Raji (cell line): Measurements from ENCODE around the gene GNG4.

Experiments used
- POLR2A ChIP-seq: IDR thresholded peaks from 2 replicates; pipeline ENCODE4 v1.6.1; 2011; ENCODE audit warnings: low read depth, low read length, control low read depth; ENCODE audit not compliant: insufficient read depth

GNG4 gene

DNA sequence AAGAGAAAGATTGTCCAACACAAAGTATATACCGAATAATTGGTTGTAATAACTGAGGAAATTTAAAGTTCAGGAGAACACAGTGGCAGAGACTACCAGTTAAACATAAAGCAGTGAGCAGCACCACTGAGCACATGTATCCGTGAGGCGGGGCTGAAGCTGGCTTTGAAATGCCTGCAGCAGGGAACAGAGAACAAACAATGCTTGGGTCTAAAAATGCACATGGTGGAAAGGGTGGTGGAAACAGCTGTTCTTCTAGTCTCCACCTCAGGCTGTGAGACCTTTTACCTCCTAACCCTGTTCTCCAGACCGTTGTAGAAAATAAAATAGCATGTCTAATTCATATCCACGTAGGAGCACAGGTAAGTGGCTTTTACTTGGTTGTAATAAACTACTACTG, 7.7 kb upstream of the GNG4 start:
- TF ChIP-seq POLR2A = no peak

GRCh38 chr1:235652364-235652763, 2.8 kb upstream of the GNG4 start:
- TF ChIP-seq POLR2A = no peak

DNA sequence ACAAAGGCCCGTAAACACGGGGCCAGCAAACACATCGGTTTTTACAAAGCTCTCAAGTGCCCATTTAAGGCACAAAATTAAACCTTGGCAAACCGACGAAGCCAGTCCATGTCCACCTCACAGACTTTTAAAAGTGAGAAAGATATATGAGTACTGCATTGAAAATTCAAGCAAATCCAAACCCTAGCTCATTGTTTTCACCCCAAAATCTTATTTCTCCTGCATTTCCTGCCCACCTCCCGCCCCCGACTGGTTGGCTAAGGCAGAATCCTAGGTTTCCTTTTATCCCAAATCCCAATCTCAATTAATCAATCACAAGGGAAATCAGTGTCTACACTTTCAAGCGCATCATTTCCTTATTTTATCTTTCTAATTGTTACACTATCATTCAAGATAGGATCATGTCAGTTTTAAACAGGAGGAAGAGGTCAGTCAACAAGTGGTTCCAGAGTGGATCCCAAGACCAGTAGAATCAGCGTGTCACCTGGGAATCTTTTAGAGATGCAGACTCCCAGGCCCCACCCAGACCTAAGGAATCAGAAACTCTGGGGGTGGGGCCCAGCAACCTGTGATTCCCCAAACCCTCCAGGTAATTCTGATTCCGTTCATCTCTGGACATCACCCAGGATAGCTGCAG, 1.7 kb upstream of the GNG4 start:
- TF ChIP-seq POLR2A = no peak

GRCh38 chr1:235650341-235651169, 971 bp upstream of the GNG4 start:
- TF ChIP-seq POLR2A = no peak

DNA sequence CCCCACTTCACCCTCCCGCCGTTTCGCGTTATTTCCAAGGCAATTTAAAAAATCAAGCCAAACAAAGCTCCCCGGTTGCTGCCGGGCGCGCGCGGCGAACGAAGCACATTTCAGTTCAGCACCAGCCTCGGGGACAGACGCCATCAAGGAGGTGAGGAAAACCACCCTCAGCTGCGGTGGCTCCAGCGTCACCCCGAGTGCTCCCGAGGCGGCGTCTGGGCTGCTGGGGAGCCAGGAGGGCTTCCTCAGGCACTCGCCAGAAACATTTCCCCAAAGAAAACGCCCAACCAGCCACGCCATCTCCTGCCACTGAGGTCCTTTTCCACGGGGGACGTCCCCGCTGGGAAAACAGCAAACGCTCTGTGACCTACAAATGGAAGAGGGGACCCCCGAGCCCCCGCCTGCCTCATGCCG, 623 bp downstream of the GNG4 start:
- TF ChIP-seq POLR2A = no peak

DNA sequence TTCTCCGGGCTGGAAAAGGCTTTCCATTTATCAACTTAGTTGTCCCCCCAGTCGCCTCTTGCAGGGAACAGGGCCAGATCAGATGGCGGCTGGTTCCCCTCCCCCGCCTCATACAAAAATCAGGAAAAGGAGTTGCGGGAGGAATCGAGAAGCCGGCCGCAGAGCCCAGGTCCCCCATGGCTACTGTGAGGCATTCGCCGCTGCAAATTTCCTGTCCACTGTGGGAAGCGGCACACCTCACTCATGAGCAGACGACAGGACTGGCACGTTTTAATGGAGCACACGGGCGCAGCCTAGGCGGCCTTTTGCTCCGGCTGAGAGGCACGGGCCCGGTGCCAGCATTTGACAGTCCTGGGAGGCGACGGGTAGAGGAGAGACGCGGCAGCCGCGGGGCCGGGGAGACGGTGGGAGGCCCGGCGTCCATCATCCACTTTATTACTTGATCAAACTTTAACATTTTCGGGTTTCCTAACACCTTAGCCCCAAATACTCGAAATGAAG, 1.1 kb downstream of the GNG4 start:
- TF ChIP-seq POLR2A = no peak

DNA sequence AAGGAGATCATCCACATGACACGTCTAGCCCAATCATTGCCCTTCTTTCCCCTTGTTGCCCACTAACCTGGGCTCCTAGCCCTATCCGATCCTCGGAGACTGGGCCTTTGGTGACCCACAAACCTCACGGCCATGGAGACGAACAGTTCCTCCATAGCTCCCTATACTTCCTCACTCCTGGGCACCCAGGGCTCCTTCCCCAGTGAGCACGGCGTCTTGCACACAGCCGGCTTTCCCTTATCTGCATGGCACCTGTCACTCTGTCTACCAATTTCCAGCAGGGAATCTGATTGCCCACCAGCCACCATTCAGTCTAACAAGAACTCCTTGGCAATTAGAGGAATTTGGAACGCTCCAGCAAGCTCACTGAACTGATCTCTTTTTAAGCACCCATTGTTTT, 3.1 kb downstream of the GNG4 start:
- no peak for TF ChIP-seq POLR2A

DNA sequence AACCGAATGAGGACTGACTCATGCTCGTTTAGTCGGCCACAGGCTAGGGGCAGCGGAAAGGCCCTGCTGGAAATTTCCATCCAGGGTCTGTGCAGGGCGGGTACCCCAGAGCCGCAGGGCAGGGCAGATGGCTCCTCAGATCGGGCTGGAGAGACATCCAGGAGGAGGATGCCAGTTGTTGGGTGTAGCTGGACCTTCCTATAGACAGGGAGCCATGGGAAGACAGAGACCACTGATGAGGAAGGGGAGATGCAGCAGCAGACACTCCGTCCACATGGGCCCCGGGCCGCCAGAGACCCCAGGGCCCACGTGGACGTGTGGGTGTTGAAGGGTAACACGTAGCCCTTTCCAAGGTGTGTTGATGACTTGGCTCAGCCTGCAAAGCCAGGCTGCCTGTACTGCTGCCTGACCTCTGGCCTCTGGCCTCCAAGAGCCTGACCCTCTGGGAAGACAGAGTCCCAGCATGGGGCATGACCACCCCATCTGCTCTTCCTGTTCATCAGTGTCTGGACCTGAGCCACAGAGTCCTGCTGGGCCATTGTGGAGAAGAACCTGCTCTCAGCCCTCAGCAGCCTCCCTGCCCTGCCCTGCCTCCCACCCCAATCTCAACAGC, 4.8 kb downstream of the GNG4 start:
- TF ChIP-seq POLR2A = no peak

GRCh38 chr1:235643837-235644692, 5.5 kb downstream of the GNG4 start:
- no peak for TF ChIP-seq POLR2A

GRCh38 chr1:235642943-235643371, 6.6 kb downstream of the GNG4 start:
- TF ChIP-seq POLR2A = no peak

- no peak for TF ChIP-seq POLR2A
These were observed 7.3 kb downstream of the GNG4 start for GRCh38 chr1:235642011-235642942.

- no peak for TF ChIP-seq POLR2A
These were observed 9.0 kb downstream of the GNG4 start for GRCh38 chr1:235640580-235640979.

DNA sequence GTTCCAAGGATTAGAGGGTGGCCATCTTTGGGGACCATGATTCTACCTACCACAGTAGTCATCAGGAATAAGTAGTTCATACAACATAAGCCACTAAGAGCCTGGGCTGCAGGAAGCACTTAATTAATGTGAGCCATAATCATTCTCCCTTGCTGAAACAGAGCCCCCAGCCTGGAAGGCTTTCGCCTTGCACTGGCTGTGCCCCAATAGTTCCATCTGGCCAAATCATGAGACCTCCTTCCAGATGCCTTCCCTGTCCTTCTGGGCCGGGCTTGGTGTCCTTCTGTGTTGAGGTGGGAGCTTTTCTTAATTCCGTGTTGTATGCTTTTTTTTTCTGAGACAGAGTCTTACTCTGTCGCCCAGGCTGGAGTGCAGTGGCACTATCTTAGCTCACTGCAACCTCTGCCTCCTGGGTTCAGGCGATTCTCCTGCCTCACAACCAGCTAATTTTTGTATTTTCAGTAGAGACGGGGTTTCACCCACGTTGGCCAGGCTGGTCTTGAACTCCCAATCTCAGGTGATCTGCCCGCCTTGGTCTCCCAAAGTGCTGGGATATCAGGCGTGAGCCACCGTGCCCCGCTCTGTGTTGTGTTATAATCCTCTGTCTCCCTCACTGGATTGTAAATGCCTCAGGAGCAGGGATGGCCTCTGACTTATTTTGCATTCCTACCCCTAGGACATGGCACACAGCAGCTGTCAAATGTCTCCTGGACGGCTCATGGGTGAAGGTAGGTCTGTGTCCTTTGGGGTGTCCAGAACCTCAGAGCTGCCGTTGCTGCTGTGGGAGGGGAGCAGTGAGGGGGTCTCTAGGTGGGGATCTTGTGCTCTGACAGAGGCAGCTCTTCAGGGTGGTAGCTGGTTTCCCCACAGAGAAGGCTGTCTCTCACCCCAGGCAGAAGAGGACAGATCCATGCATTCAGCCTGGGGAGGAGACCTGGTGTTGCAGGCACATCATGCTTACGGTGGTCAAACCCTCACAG, 10.1 kb downstream of the GNG4 start:
- no peak for TF ChIP-seq POLR2A
